Measurements from ENCODE around the gene PAX2. TPM values are rescaled to one million over a fixed set of nuclear protein-coding genes. Genes with fewer than 3 reads are reported as not detected.

PAX2 gene
- total and polyA plus RNA-seq, 2 experiments from 2014 or later = not detected

- H3K4me1 ChIP-seq (ENCODE audit: insufficient read depth) = no peaks in the 10 kb centered on the region
- no peaks in the 10 kb centered on the region for H3K9me3 ChIP-seq (ENCODE audit: low read depth)
- H3K4me3 ChIP-seq = no peak overlapping the region
- no peak for DNase-seq (ENCODE audit: low spot score)
- no peaks in the 10 kb centered on the region for H3K79me2 ChIP-seq
- H4K20me1 ChIP-seq (ENCODE audit: insufficient read depth, poor library complexity, severe bottlenecking) = no peaks in the 10 kb centered on the region
- WGBS (ENCODE audit: low lambda C conversion rate, missing lambda C conversion rate) = 48% methylated on average over 10 of the region's 10 CpGs
- no peaks in the 10 kb centered on the region for H3K9me2 ChIP-seq (replicated peaks; ENCODE audit: insufficient read depth)
- H3K36me3 ChIP-seq (replicated peaks; ENCODE audit: insufficient read depth, low read depth) = no peaks in the 10 kb centered on the region
- H3K27ac ChIP-seq = no peak overlapping the region
- no peak overlapping the region for H2AFZ ChIP-seq
- TF ChIP-seq CTCF (IDR thresholded peaks at IDR 0.05; ENCODE audit: poor library complexity) (no peak), EZH2phosphoT487 (IDR thresholded peaks at IDR 0.05; ENCODE audit: low read depth, severe bottlenecking, unreplicated experiment) (no peak), EZH2 (IDR thresholded peaks at IDR 0.05; ENCODE audit: borderline replicate concordance) (no peak)
- H3K27me3 ChIP-seq = peaks cover 63% of the 10 kb centered on the region
- H3K4me2 ChIP-seq = no peak overlapping the region
Observed at GRCh38 chr10:100802607-100803006, 57.2 kb downstream of the PAX2 start.

GRCh38 chr10:100803492-100803891 lies 58.1 kb downstream of the PAX2 start:
- H3K4me2 ChIP-seq = no peak overlapping the region
- DNase-seq (ENCODE audit: low spot score) = no peak
- peaks cover 63% of the 10 kb centered on the region for H3K27me3 ChIP-seq

GRCh38 chr10:100803908-100804307 lies 58.5 kb downstream of the PAX2 start:
- Histone ChIP-seq H3K9me2 (replicated peaks; ENCODE audit: insufficient read depth) (no peaks in the 10 kb centered on the region), H3K9me3 (ENCODE audit: low read depth) (no peaks in the 10 kb centered on the region), H3K79me2 (no peaks in the 10 kb centered on the region), H3K4me3 (no peak overlapping the region), H3K4me2 (no peak overlapping the region), H3K4me1 (ENCODE audit: insufficient read depth) (no peaks in the 10 kb centered on the region), H4K20me1 (ENCODE audit: insufficient read depth, poor library complexity, severe bottlenecking) (no peaks in the 10 kb centered on the region), H3K36me3 (replicated peaks; ENCODE audit: insufficient read depth, low read depth) (no peaks in the 10 kb centered on the region), H2AFZ (no peak overlapping the region), H3K27ac (no peak overlapping the region), H3K27me3 (peaks cover 59% of the 10 kb centered on the region)
- no peak for DNase-seq (ENCODE audit: low spot score)
- WGBS (ENCODE audit: low lambda C conversion rate, missing lambda C conversion rate) = 57% methylated on average over 7 of the region's 7 CpGs
- TF ChIP-seq EZH2 (IDR thresholded peaks at IDR 0.05; ENCODE audit: borderline replicate concordance) (no peak), CTCF (IDR thresholded peaks at IDR 0.05; ENCODE audit: poor library complexity) (no peak), EZH2phosphoT487 (IDR thresholded peaks at IDR 0.05; ENCODE audit: low read depth, severe bottlenecking, unreplicated experiment) (no peak)

More at GRCh38 chr10:100803492-100803891, 58.1 kb downstream of the PAX2 start:
- Histone ChIP-seq H3K4me1 (ENCODE audit: insufficient read depth) (no peaks in the 10 kb centered on the region), H3K36me3 (replicated peaks; ENCODE audit: insufficient read depth, low read depth) (no peaks in the 10 kb centered on the region), H4K20me1 (ENCODE audit: insufficient read depth, poor library complexity, severe bottlenecking) (no peaks in the 10 kb centered on the region), H2AFZ (no peak overlapping the region), H3K9me3 (ENCODE audit: low read depth) (no peaks in the 10 kb centered on the region), H3K27ac (no peak overlapping the region), H3K4me3 (no peak overlapping the region), H3K9me2 (replicated peaks; ENCODE audit: insufficient read depth) (no peaks in the 10 kb centered on the region), H3K79me2 (no peaks in the 10 kb centered on the region)
- TF ChIP-seq EZH2phosphoT487 (IDR thresholded peaks at IDR 0.05; ENCODE audit: low read depth, severe bottlenecking, unreplicated experiment) = no peak
- 51% methylated on average over 4 of the region's 6 CpGs for WGBS (ENCODE audit: low lambda C conversion rate, missing lambda C conversion rate)

- H3K27ac ChIP-seq = no peak overlapping the region
- H2AFZ ChIP-seq = no peak overlapping the region
- no peak for DNase-seq (ENCODE audit: low spot score)
- no peak overlapping the region for H3K4me3 ChIP-seq
- H3K9me2 ChIP-seq (replicated peaks; ENCODE audit: insufficient read depth) = no peaks in the 10 kb centered on the region
- no peaks in the 10 kb centered on the region for H3K79me2 ChIP-seq
- no peaks in the 10 kb centered on the region for H4K20me1 ChIP-seq (ENCODE audit: insufficient read depth, poor library complexity, severe bottlenecking)
- H3K36me3 ChIP-seq (replicated peaks; ENCODE audit: insufficient read depth, low read depth) = no peaks in the 10 kb centered on the region
- H3K4me1 ChIP-seq (ENCODE audit: insufficient read depth) = no peaks in the 10 kb centered on the region
- TF ChIP-seq CTCF (IDR thresholded peaks at IDR 0.05; ENCODE audit: poor library complexity) (no peak), EZH2 (IDR thresholded peaks at IDR 0.05; ENCODE audit: borderline replicate concordance) (no peak), EZH2phosphoT487 (IDR thresholded peaks at IDR 0.05; ENCODE audit: low read depth, severe bottlenecking, unreplicated experiment) (no peak)
- H3K4me2 ChIP-seq = no peak overlapping the region
- WGBS (ENCODE audit: low lambda C conversion rate, missing lambda C conversion rate) = 69% methylated on average over 13 of the region's 14 CpGs
- H3K9me3 ChIP-seq (ENCODE audit: low read depth) = no peaks in the 10 kb centered on the region
- H3K27me3 ChIP-seq = peaks cover 58% of the 10 kb centered on the region
Observed at GRCh38 chr10:100805543-100806355, 60.4 kb downstream of the PAX2 start.

Data from hepatocyte (in vitro differentiated cells).